Suprapubic skin (tissue), 4 donors: Measurements from ENCODE around the gene DOK6. TPM values are rescaled to one million over a fixed set of nuclear protein-coding genes. Genes with fewer than 3 reads are reported as not detected.

Experiments used
- DNase-seq, 2 donors: peaks; one replicate each; pipeline ENCODE4 v3.0.0-alpha.2; 2019; ENCODE audit warnings: low spot score in 2 of 2
- H3K27ac ChIP-seq: fragments of 200-600 bp; sonication (generic); one replicate; pipeline ENCODE4 v1.5.1; 2019
- H3K27me3 ChIP-seq: fragments of 200-600 bp; sonication (generic); one replicate; pipeline ENCODE4 v1.5.1; 2019
- H3K36me3 ChIP-seq: fragments of 200-600 bp; sonication (generic); one replicate; pipeline ENCODE4 v1.5.1; 2019
- H3K4me1 ChIP-seq: fragments of 200-600 bp; sonication (generic); one replicate; pipeline ENCODE4 v1.5.1; 2019
- H3K4me3 ChIP-seq: fragments of 200-600 bp; sonication (generic); one replicate; pipeline ENCODE4 v1.5.1; 2019; ENCODE audit warnings: mild to moderate bottlenecking
- H3K9me3 ChIP-seq: fragments of 200-600 bp; sonication (generic); one replicate; pipeline ENCODE4 v1.5.1; 2019
- CTCF ChIP-seq, 2 donors: fragments of 200-600 bp in 1 of 2; fragments of 450-650 bp in 1 of 2; sonication (generic) in 1 of 2; IDR thresholded peaks; one replicate each; pipeline ENCODE4 v1.5.1; 2016 to 2019; ENCODE audit warnings: antibody characterized with exemption in 2 of 2, mild to moderate bottlenecking in 1 of 2, moderate library complexity in 1 of 2
- EP300 ChIP-seq: sonication (generic); formaldehyde crosslinking; IDR thresholded peaks from one replicate; pipeline ENCODE4 v1.6.1; 2017; ENCODE audit warnings: antibody characterized with exemption
- POLR2A ChIP-seq, 2 donors: fragments of 450-650 bp; IDR thresholded peaks; one replicate each; pipeline ENCODE4 v1.6.1; 2017; ENCODE audit warnings: antibody characterized with exemption in 2 of 2, mild to moderate bottlenecking in 2 of 2, moderate library complexity in 2 of 2
- POLR2AphosphoS5 ChIP-seq, 3 donors: sonication (generic); formaldehyde crosslinking; IDR thresholded peaks; one replicate each; pipeline ENCODE4 v1.6.1; 2017; ENCODE audit warnings: antibody characterized with exemption in 3 of 3
- WGBS: methylation state at CpG from one replicate; pipeline ENCODE4 v1.1.5; 2018; 5-methylcytosine and 5-hydroxymethylcytosine counted together
- total RNA-seq, 4 donors: library from RNA; depleted of rRNA; stranded (reverse); fragments of >200 nt; gene quantifications; one replicate each; pipeline ENCODE4 v1.1.0, GENCODE V29; 2016

Gene DOK6
- total RNA-seq, 4 donors from 2014 or later = 0.21 to 0.80 (median 0.42) TPM; not detected in 1

DNA sequence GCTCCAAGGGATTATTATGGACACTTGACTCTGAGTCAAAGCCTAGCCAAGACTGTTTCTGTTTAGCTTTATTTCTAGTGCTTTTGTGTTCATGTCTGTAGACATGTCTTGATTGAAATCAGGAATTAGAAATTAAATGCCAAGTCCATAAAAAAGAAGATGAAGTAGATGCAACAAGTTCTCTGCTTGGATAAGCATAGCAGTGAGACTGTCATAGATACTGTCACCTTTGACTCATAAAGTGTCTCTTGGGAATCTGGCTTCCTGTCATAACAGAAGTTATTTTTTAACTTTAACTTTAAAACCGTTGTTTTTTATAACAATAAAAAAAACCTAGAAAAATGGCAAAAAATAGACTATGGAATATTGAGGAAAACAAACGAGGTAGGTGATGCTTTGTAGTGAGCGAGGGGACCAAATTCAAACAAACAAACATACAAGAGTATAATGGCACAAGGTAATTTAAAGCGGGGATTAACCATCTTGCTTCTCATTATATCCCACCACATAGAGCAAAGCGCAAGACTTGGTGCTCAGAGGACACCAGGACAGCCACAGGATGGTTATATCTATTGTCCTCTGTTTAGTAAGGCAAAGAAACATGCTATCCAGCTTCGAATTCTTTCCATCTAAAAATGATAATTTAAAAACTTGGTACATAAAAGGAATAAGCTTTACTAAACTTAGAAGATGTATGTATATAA lies 482.4 kb downstream of the DOK6 start:
- TF ChIP-seq POLR2AphosphoS5 (IDR thresholded peaks at IDR 0.05) (no peak), EP300 (no peak), CTCF (IDR thresholded peaks at IDR 0.05) (no peak), POLR2A (IDR thresholded peaks at IDR 0.05) (no peak)
- H3K27me3 ChIP-seq = no peaks in the 10 kb centered on the region
- H3K36me3 ChIP-seq = no peaks in the 10 kb centered on the region
- no peak overlapping the region for H3K4me3 ChIP-seq
- no peak for DNase-seq
- H3K9me3 ChIP-seq = no peaks in the 10 kb centered on the region
- H3K27ac ChIP-seq = no peak overlapping the region
- 85% methylated on average over 6 of the region's 6 CpGs for WGBS
- no peaks in the 10 kb centered on the region for H3K4me1 ChIP-seq

DNA sequence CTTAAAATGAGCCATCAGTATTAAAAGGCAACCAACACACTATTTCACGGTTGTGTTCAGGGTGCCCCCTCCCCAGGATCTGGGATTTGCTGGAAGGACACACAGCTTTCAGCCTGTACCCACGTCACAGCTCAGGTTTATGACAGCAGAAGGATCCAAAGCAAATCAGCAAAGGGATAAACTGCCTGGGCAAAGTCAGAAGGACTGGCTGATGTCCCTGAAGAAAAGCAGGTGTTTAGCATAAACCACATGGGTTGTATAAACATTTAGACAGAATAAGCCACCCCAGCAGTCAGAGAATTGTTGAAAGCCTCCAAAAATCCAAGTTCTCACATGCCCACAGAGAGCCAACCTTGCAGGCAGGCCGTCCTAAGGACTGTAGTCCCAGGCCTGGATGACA lies 483.1 kb downstream of the DOK6 start:
- Histone ChIP-seq H3K9me3 (no peaks in the 10 kb centered on the region), H3K4me3 (no peak overlapping the region), H3K36me3 (no peaks in the 10 kb centered on the region), H3K27ac (no peak overlapping the region), H3K27me3 (no peaks in the 10 kb centered on the region), H3K4me1 (no peaks in the 10 kb centered on the region)
- TF ChIP-seq POLR2A (IDR thresholded peaks at IDR 0.05) (no peak), CTCF (IDR thresholded peaks at IDR 0.05) (no peak), EP300 (no peak), POLR2AphosphoS5 (IDR thresholded peaks at IDR 0.05) (no peak)
- WGBS = 57% methylated on average over 3 of the region's 3 CpGs
- no peak for DNase-seq

GRCh38 chr18:69885355-69885754 lies 484.7 kb downstream of the DOK6 start:
- H3K9me3 ChIP-seq = no peaks in the 10 kb centered on the region
- H3K27ac ChIP-seq = no peak overlapping the region
- H3K27me3 ChIP-seq = no peaks in the 10 kb centered on the region
- no peaks in the 10 kb centered on the region for H3K36me3 ChIP-seq
- H3K4me3 ChIP-seq = no peak overlapping the region
- no peak for DNase-seq
- TF ChIP-seq EP300 = no peak
- TF ChIP-seq POLR2AphosphoS5 (IDR thresholded peaks at IDR 0.05) = no peak
- no peak for TF ChIP-seq POLR2A (IDR thresholded peaks at IDR 0.05)
- no peak for TF ChIP-seq CTCF (IDR thresholded peaks at IDR 0.05)
- no peaks in the 10 kb centered on the region for H3K4me1 ChIP-seq
- 88% methylated on average over 4 of the region's 4 CpGs for WGBS

DNA sequence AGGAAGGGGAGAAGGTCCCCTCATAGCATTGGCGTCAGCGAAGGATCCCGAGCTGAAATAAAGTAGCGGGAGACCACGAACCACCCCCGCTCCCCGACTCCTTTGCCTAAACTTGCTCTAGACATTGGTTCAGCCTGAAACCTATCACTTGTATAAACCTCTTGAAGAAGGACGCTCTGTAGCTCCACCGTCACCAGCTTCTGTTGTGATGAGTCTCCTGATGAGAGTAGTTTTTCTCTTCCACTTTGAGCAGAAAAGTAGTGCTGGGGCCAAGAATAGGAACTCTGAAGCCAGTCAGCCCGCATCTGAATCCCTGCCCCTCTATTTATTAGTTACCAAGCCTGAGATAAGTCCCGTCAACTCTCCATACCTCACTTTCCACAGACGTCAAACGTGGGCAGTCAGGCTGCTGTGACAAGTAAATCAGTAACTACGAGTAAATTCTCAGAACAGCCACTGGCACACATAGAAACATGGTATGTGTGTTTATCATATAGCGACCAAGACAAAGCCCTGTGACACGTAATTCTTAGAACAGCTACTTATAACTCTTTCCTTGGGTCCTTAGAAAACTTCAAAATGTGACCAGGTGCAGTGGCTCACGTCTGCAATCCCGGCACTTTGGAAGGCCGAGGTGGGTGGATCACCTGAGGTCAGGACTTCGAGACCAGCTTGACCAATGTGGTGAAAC lies 485.3 kb downstream of the DOK6 start:
- Histone ChIP-seq H3K4me3 (no peak overlapping the region), H3K36me3 (no peaks in the 10 kb centered on the region), H3K9me3 (no peaks in the 10 kb centered on the region), H3K4me1 (no peaks in the 10 kb centered on the region), H3K27me3 (no peaks in the 10 kb centered on the region), H3K27ac (no peak overlapping the region)
- TF ChIP-seq CTCF (IDR thresholded peaks at IDR 0.05) (no peak), POLR2AphosphoS5 (IDR thresholded peaks at IDR 0.05) (no peak), EP300 (no peak)
- DNase-seq = no peak
- 90% methylated on average over 20 of the region's 20 CpGs for WGBS

- DNase-seq = no peak
- Histone ChIP-seq H3K27ac (no peak overlapping the region), H3K4me1 (no peaks in the 10 kb centered on the region), H3K27me3 (no peaks in the 10 kb centered on the region), H3K4me3 (no peak overlapping the region), H3K9me3 (no peaks in the 10 kb centered on the region), H3K36me3 (no peaks in the 10 kb centered on the region)
- TF ChIP-seq CTCF (IDR thresholded peaks at IDR 0.05) = no peak
- TF ChIP-seq EP300 = no peak
- no peak for TF ChIP-seq POLR2AphosphoS5 (IDR thresholded peaks at IDR 0.05)
- no peak for TF ChIP-seq POLR2A (IDR thresholded peaks at IDR 0.05)
- 97% methylated on average over 2 of the region's 2 CpGs for WGBS
These were observed 486.6 kb downstream of the DOK6 start for GRCh38 chr18:69887256-69887655.
